Breast epithelium (tissue), 4 donors: Measurements from ENCODE around the gene CNN2. TPM values are rescaled to one million over a fixed set of nuclear protein-coding genes. Genes with fewer than 3 reads are reported as not detected.

Experiments used
- DNase-seq, 2 donors: peaks; one replicate each; pipeline ENCODE4 v3.0.0-alpha.2; 2019; ENCODE audit warnings: low spot score in 2 of 2
- H3K27ac ChIP-seq, 2 donors: fragments of 200-600 bp; sonication (generic) in 1 of 2; one replicate each; pipeline ENCODE4 v1.5.1; 2016 to 2019; ENCODE audit warnings: mild to moderate bottlenecking in 1 of 2
- H3K27me3 ChIP-seq, 2 donors: fragments of 200-600 bp; sonication (generic) in 1 of 2; one replicate each; pipeline versions ENCODE4 v1.5.1 to v1.6.0; 2017 to 2019; ENCODE audit warnings: control low read depth in 1 of 2, mild to moderate bottlenecking in 1 of 2
- H3K36me3 ChIP-seq: fragments of 200-600 bp; one replicate; pipeline ENCODE4 v1.5.1; 2019
- H3K4me1 ChIP-seq, 2 donors: fragments of 200-600 bp; sonication (generic); one replicate each; pipeline ENCODE4 v1.5.1; 2016 to 2019; ENCODE audit warnings: control low read depth in 1 of 2
- H3K4me3 ChIP-seq, 3 donors: fragments of 200-600 bp; sonication (generic); 1 replicate in 2 of 3; 2 replicates in 1 of 3; pipeline ENCODE4 v1.5.1; 2016 to 2019; ENCODE audit warnings: mild to moderate bottlenecking in 3 of 3, moderate library complexity in 2 of 3
- H3K9me3 ChIP-seq, 2 donors: fragments of 200-600 bp; sonication (generic) in 1 of 2; one replicate each; pipeline ENCODE4 v1.5.1; 2016 to 2019; ENCODE audit warnings: control low read depth in 1 of 2
- POLR2A ChIP-seq: fragments of 450-650 bp; IDR thresholded peaks from one replicate; pipeline ENCODE4 v1.6.1; 2016; ENCODE audit warnings: antibody characterized with exemption, mild to moderate bottlenecking, moderate library complexity
- POLR2AphosphoS5 ChIP-seq, 3 donors: sonication (generic); formaldehyde crosslinking; IDR thresholded peaks; one replicate each; pipeline ENCODE4 v1.6.1; 2017; ENCODE audit warnings: antibody characterized with exemption in 3 of 3
- intact Hi-C: fragments of 100-400 bp; cut with DNase I; formaldehyde crosslinking; loops from one replicate; pipeline ENCODE4 v1.15.1; 2023; ENCODE audit warnings: low total_unique reads
- total RNA-seq, 3 donors: library from RNA; depleted of rRNA; stranded (reverse); fragments of >200 nt; gene quantifications; one replicate each; pipeline ENCODE4 v1.1.0, GENCODE V29; 2016
- TF ChIP-seq, protein P1 (sequence below), 3 donors: fragments of 450-650 bp; IDR thresholded peaks; one replicate each; pipeline ENCODE4 v1.5.1; 2016 to 2017; ENCODE audit warnings: antibody characterized with exemption in 3 of 3, mild to moderate bottlenecking in 3 of 3, moderate library complexity in 3 of 3

Gene CNN2
- total RNA-seq, 3 donors from 2014 or later, result 70.4 to 74.1 (median 70.7) TPM

DNA sequence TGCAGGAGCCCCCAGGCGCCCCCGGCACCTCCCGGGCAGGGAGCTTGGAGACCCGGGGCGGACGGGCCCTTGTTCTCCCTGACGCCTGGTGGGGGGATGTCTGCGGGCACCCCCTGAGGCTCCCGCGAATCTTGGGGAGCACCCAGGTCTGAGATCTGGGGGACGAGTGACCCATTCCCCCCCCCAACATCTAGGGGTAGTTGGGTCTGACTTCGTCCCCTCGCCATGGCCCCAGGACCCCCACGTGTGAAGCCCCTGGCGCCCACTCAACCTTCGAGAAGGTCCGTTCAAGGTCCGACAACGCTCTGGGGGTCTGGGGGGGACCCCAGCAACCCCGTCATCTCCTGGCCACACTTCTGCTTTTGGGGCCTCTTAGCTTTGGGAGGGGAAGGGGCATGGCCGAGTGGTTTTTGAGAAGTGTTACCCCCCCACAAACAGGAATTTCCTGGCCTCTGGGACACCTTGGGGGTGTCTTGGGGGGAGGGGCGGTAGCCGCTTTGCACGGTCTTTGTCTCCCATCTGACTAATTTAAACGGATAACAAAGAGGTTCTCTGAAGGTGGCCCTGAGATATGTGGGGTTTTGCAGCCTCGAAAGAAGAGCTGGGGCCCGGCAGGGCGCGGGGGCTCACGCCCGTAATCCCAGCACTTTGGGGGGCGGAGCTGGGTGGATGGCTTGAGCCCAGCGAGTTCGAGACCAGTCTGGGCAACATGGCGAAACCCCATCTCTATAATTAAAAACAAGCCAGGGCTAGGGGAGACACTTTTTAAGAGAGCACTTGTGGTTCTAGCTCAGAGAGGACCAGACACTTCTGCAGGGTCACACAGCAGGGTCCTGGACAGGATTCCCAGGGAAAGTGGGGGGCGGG is 608 bp downstream of the CNN2 start:
- no peaks in the 10 kb centered on the region for H3K36me3 ChIP-seq
- H3K9me3 ChIP-seq, result no peaks in the 10 kb centered on the region
- TF ChIP-seq, protein P1, sequence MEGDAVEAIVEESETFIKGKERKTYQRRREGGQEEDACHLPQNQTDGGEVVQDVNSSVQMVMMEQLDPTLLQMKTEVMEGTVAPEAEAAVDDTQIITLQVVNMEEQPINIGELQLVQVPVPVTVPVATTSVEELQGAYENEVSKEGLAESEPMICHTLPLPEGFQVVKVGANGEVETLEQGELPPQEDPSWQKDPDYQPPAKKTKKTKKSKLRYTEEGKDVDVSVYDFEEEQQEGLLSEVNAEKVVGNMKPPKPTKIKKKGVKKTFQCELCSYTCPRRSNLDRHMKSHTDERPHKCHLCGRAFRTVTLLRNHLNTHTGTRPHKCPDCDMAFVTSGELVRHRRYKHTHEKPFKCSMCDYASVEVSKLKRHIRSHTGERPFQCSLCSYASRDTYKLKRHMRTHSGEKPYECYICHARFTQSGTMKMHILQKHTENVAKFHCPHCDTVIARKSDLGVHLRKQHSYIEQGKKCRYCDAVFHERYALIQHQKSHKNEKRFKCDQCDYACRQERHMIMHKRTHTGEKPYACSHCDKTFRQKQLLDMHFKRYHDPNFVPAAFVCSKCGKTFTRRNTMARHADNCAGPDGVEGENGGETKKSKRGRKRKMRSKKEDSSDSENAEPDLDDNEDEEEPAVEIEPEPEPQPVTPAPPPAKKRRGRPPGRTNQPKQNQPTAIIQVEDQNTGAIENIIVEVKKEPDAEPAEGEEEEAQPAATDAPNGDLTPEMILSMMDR (IDR thresholded peaks at IDR 0.05), result peak in 1 of 3 donors; percentile 8
- TF ChIP-seq POLR2A (no peak), POLR2AphosphoS5 (IDR thresholded peaks at IDR 0.05) (no peak)
- H3K4me3 ChIP-seq, result peak overlapping the region; percentile 93 to 100 (median 98)
- DNase-seq, result no peak
- intact Hi-C loops, result loop anchor here (5.0 kb wide), 1 partner anchor 75 kb away; the partner anchor contains the start of gene GPX4
- peak overlapping the region; percentile 98 to 99 for H3K27ac ChIP-seq
- peaks cover 0 to 5% of the 10 kb centered on the region in 2 donors for H3K4me1 ChIP-seq
- no peaks in the 10 kb centered on the region for H3K27me3 ChIP-seq

DNA sequence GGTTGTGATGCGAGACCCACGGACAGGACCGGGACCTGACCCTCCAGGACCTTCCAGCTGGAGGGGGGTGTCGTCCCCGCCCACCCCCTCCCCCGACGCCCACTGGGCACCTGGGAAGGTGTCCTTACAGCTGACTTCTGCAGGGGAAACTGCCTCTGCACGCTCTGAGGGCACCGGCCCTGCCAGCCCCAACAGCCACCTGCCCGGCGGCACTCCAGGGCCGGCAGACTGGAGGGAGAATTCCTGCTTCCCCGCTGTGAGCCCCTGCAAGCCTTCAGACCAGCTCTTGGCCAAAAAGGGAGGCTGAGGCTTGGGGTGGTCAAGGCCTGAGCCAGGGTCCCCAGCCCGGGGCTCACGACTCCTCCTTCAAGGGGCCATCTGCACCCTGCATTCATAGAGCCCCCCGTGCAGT is 1.2 kb downstream of the CNN2 start:
- Histone ChIP-seq H3K36me3 (no peaks in the 10 kb centered on the region), H3K27me3 (no peaks in the 10 kb centered on the region), H3K9me3 (no peaks in the 10 kb centered on the region), H3K27ac (peak overlapping the region; percentile 98 to 99), H3K4me1 (peaks cover 0 to 5% of the 10 kb centered on the region in 2 donors), H3K4me3 (peak overlapping the region; percentile 93 to 100 (median 98))
- intact Hi-C loops, result loop anchor here (5.0 kb wide), 1 partner anchor 75 kb away; the partner anchor contains the start of gene GPX4
- TF ChIP-seq, protein P1 (IDR thresholded peaks at IDR 0.05), result no peak
- TF ChIP-seq POLR2A (no peak), POLR2AphosphoS5 (IDR thresholded peaks at IDR 0.05) (no peak)
- no peak for DNase-seq

DNA sequence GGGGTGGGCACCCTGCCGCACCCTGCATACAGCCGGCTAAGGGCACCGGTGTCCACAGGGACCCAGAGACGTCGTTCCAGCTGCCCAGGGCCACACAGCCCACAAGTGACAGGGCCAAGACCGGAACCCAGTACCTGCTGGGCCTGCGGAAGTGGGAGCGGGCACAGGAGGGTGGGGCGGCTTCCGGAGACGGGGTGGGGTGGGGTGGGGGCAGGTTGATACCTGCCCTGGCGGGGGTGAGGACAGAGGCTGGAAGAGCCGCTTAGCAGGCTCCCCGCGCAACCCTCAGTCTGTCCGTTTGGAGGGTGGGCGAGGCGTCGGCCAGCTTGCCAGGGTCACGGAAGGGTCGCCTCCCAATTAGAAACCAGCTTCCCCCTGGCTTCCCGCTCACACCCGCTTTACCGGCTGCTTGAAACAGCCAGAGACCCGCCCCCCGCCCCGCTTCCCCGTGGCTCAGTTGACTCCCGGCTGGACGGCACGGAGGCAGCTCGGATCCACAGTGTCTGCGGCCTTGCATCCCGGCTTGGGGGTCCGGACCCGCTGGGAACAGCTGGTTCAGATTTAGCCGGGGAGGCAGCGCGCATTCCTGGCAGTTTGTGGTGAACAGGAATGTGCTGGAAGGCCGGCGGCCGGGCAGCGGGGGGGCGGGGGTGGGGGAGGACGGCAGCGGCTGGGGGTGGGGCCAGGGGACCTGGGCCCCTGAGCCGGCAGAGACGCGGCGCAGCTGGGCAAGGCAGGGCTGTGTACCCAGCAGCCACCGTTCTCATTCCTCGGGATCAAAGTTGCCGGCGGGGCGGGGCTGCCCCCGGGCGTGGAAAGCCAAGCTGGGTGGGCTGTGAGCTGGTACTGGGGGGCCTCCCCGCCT is 1.9 kb downstream of the CNN2 start:
- H3K9me3 ChIP-seq, result no peaks in the 10 kb centered on the region
- H3K4me3 ChIP-seq, result peak overlapping the region; percentile 93 to 100 (median 98)
- peak; percentile 26 to 52 (median 49) for TF ChIP-seq POLR2AphosphoS5 (IDR thresholded peaks at IDR 0.05)
- TF ChIP-seq, protein P1 (IDR thresholded peaks at IDR 0.05), result no peak
- no peak for TF ChIP-seq POLR2A
- intact Hi-C loops, result loop anchor here (5.0 kb wide), 1 partner anchor 74 kb away; the partner anchor contains the start of gene GPX4
- no peaks in the 10 kb centered on the region for H3K27me3 ChIP-seq
- H3K27ac ChIP-seq, result peak overlapping the region; percentile 98 to 99
- DNase-seq, result peak; percentile 78 to 81
- H3K4me1 ChIP-seq, result peaks cover 0 to 5% of the 10 kb centered on the region in 2 donors
- no peaks in the 10 kb centered on the region for H3K36me3 ChIP-seq

DNA sequence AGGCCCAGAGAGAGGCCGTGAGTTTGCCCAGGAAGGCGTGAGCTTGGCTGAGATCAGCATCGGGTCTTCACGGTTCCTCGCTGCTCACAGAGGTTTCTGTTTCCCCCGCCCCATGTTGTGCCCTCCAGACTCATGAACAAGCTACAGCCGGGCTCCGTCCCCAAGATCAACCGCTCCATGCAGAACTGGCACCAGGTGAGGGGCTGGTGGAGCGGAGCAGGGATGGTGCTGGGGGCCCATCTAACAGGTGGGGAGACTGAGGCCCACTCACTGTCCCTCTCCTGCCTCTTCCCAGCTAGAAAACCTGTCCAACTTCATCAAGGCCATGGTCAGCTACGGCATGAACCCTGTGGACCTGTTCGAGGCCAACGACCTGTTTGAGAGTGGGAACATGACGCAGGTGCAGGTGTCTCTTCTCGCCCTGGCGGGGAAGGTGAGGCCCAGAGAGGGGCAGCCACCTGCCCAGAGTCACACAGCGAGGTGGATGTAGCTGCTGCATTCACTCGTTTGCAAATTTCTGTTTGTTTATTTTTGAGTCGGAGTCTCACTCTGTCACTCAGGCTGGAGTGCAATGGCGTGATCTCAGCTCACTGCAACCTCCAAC is 6.0 kb downstream of the CNN2 start:
- Histone ChIP-seq H3K9me3 (no peaks in the 10 kb centered on the region), H3K36me3 (no peaks in the 10 kb centered on the region), H3K4me1 (no peaks in the 10 kb centered on the region), H3K27me3 (no peaks in the 10 kb centered on the region), H3K4me3 (no peak overlapping the region), H3K27ac (no peak overlapping the region)
- no peak for DNase-seq
- TF ChIP-seq, protein P1 (IDR thresholded peaks at IDR 0.05), result no peak
- TF ChIP-seq POLR2A (no peak), POLR2AphosphoS5 (IDR thresholded peaks at IDR 0.05) (no peak)
- intact Hi-C loops, result no loop called here
